ENCODE measurements around the gene DRAM1. TPM values are rescaled to one million over a fixed set of nuclear protein-coding genes. Genes with fewer than 3 reads are reported as not detected.

Gene DRAM1
- total RNA-seq, 1 experiment from 2014 or later: 6.9 TPM

DNA sequence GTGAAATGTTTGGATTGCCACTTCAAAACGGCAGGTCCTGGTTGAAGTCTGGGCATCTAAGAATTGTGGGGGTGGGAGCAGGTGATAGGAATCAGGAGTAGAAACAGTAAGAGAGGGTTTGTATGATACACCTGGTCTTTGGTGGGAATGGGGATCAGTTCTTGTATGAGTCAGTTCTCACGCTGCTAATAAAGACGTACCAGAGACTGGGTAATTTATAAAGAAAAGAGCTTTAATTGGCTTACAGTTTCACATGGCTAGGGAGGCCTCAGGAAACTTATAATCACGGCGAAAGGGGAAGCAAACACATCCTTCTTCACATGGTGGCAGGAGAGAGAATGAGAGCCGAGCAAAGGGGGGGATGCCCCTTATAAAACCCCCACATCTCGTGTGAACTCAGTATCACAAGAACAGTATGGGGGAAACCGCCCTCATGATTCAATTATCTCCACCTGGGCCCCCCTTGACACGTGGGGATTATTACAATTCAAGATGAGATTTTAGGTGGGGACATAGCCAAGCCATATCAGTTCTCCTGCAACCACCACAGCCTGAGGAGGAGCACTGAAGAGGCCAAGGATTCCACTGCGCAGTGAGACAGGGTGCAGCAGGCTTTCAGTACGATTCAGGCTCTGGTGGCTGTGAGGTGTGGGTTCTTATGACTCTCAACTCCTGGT lies 52.1 kb downstream of the DRAM1 start (continued):
- TF ChIP-seq, protein P1, sequence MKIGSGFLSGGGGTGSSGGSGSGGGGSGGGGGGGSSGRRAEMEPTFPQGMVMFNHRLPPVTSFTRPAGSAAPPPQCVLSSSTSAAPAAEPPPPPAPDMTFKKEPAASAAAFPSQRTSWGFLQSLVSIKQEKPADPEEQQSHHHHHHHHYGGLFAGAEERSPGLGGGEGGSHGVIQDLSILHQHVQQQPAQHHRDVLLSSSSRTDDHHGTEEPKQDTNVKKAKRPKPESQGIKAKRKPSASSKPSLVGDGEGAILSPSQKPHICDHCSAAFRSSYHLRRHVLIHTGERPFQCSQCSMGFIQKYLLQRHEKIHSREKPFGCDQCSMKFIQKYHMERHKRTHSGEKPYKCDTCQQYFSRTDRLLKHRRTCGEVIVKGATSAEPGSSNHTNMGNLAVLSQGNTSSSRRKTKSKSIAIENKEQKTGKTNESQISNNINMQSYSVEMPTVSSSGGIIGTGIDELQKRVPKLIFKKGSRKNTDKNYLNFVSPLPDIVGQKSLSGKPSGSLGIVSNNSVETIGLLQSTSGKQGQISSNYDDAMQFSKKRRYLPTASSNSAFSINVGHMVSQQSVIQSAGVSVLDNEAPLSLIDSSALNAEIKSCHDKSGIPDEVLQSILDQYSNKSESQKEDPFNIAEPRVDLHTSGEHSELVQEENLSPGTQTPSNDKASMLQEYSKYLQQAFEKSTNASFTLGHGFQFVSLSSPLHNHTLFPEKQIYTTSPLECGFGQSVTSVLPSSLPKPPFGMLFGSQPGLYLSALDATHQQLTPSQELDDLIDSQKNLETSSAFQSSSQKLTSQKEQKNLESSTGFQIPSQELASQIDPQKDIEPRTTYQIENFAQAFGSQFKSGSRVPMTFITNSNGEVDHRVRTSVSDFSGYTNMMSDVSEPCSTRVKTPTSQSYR (CRISPR knock-in tag; IDR thresholded peaks at IDR 0.05): no peak
- TF ChIP-seq GTF2I (CRISPR knock-in tag; conservative IDR thresholded peaks at IDR 0.05): no peak
- no peak for TF ChIP-seq ETV6 (CRISPR knock-in tag; IDR thresholded peaks at IDR 0.05)
- TF ChIP-seq GABPB1 (CRISPR knock-in tag; IDR thresholded peaks at IDR 0.05): no peak

- no peak for DNase-seq (ENCODE audit: low spot score)
- Mint-ChIP-seq H3K4me1 (peaks cover 9% of the 10 kb centered on the region), H3K27me3 (ENCODE audit: low read depth) (no peaks in the 10 kb centered on the region; the same call in 1 of the 2 replicates), H3K9me3 (0 out of 2 replicates have a peak, but pooled peaks cover 4% of the 10 kb centered on the region), H3K36me3 (no peaks in the 10 kb centered on the region), H3K27ac (no peak overlapping the region), H3K4me3 (no peak overlapping the region)
- ChIA-PET POLR2A (no interaction called here), CTCF (no interaction called here)
- no peak for ATAC-seq
- TF ChIP-seq, protein P2, sequence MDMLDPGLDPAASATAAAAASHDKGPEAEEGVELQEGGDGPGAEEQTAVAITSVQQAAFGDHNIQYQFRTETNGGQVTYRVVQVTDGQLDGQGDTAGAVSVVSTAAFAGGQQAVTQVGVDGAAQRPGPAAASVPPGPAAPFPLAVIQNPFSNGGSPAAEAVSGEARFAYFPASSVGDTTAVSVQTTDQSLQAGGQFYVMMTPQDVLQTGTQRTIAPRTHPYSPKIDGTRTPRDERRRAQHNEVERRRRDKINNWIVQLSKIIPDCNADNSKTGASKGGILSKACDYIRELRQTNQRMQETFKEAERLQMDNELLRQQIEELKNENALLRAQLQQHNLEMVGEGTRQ (CRISPR knock-in tag; IDR thresholded peaks at IDR 0.05): no peak
- TF ChIP-seq ATF3 (CRISPR knock-in tag; conservative IDR thresholded peaks at IDR 0.05) (no peak), ESRRA (CRISPR knock-in tag; IDR thresholded peaks at IDR 0.05; ENCODE audit: borderline replicate concordance) (no peak), CREB1 (CRISPR knock-in tag; IDR thresholded peaks at IDR 0.05) (no peak), FOXJ3 (CRISPR knock-in tag; IDR thresholded peaks at IDR 0.05; ENCODE audit: borderline replicate concordance) (no peak), ZNF671 (CRISPR knock-in tag; IDR thresholded peaks at IDR 0.05) (no peak), SP1 (CRISPR knock-in tag; conservative IDR thresholded peaks at IDR 0.05) (no peak), ATF1 (CRISPR knock-in tag; IDR thresholded peaks at IDR 0.05) (no peak), TEAD1 (CRISPR knock-in tag; IDR thresholded peaks at IDR 0.05) (no peak), FOXP1 (CRISPR knock-in tag; IDR thresholded peaks at IDR 0.05; ENCODE audit: borderline replicate concordance) (no peak), ZNF317 (CRISPR knock-in tag; IDR thresholded peaks at IDR 0.05; ENCODE audit: borderline replicate concordance, low read depth) (no peak), GTF2I (CRISPR knock-in tag; conservative IDR thresholded peaks at IDR 0.05) (no peak), MXD4 (CRISPR knock-in tag; IDR thresholded peaks at IDR 0.05; ENCODE audit: borderline replicate concordance) (no peak), NFATC4 (CRISPR knock-in tag; IDR thresholded peaks at IDR 0.05) (no peak), ZNF121 (CRISPR knock-in tag; IDR thresholded peaks at IDR 0.05) (no peak), NFYB (CRISPR knock-in tag; conservative IDR thresholded peaks at IDR 0.05; ENCODE audit: low read depth) (no peak)
- TF ChIP-seq, protein P3, sequence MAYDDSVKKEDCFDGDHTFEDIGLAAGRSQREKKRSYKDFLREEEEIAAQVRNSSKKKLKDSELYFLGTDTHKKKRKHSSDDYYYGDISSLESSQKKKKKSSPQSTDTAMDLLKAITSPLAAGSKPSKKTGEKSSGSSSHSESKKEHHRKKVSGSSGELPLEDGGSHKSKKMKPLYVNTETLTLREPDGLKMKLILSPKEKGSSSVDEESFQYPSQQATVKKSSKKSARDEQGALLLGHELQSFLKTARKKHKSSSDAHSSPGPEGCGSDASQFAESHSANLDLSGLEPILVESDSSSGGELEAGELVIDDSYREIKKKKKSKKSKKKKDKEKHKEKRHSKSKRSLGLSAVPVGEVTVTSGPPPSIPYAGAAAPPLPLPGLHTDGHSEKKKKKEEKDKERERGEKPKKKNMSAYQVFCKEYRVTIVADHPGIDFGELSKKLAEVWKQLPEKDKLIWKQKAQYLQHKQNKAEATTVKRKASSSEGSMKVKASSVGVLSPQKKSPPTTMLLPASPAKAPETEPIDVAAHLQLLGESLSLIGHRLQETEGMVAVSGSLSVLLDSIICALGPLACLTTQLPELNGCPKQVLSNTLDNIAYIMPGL (CRISPR knock-in tag; IDR thresholded peaks at IDR 0.05): no peak
- TF ChIP-seq, protein P4, sequence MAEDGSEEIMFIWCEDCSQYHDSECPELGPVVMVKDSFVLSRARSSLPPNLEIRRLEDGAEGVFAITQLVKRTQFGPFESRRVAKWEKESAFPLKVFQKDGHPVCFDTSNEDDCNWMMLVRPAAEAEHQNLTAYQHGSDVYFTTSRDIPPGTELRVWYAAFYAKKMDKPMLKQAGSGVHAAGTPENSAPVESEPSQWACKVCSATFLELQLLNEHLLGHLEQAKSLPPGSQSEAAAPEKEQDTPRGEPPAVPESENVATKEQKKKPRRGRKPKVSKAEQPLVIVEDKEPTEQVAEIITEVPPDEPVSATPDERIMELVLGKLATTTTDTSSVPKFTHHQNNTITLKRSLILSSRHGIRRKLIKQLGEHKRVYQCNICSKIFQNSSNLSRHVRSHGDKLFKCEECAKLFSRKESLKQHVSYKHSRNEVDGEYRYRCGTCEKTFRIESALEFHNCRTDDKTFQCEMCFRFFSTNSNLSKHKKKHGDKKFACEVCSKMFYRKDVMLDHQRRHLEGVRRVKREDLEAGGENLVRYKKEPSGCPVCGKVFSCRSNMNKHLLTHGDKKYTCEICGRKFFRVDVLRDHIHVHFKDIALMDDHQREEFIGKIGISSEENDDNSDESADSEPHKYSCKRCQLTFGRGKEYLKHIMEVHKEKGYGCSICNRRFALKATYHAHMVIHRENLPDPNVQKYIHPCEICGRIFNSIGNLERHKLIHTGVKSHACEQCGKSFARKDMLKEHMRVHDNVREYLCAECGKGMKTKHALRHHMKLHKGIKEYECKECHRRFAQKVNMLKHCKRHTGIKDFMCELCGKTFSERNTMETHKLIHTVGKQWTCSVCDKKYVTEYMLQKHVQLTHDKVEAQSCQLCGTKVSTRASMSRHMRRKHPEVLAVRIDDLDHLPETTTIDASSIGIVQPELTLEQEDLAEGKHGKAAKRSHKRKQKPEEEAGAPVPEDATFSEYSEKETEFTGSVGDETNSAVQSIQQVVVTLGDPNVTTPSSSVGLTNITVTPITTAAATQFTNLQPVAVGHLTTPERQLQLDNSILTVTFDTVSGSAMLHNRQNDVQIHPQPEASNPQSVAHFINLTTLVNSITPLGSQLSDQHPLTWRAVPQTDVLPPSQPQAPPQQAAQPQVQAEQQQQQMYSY (CRISPR knock-in tag; IDR thresholded peaks at IDR 0.05): no peak
Observed at GRCh38 chr12:101931498-101932326, 54.3 kb downstream of the DRAM1 start.

Data from WTC11 (cell line).